ENCODE results near the gene YTHDF1. TPM values are rescaled to one million over a fixed set of nuclear protein-coding genes. Genes with fewer than 3 reads are reported as not detected.

The YTHDF1 gene
- total RNA-seq, 2 experiments from 2014 or later, result 39.3 to 41.3 TPM

DNA sequence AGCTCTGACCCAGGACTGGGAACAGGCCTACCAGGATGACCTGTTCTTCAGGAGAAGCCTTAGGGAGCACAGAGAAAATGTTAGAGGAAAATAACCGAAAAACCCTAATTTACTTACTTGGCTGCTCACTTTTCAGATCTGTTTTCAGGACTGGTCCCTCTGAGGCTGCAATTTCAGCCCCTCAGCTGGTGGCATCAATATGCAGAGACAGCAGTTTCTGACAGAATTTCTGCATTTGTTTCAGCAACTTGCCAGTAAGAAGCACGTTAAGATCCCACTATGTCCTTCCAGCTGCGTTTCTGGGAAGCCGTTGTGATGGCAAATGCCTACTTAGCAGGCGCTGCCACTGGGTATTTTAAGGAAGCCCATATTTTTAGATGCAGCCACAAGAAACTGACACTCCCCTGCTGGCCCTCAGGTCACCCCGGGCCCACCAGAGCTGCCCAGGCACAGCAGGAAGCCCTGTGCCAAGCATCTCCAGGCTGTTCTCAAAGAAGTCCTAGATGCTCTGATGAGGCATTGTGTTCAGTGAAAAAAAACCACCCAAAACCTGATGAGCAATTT is 7.5 kb downstream of the YTHDF1 start:
- POLR2A ChIA-PET, result no interaction called here
- peaks cover 29% of the 10 kb centered on the region for H3K36me3 Mint-ChIP-seq (ENCODE audit: low read depth)
- peaks cover 28% of the 10 kb centered on the region for H3K4me1 Mint-ChIP-seq
- H3K27ac Mint-ChIP-seq, result no peak overlapping the region
- H3K27me3 Mint-ChIP-seq, result no peaks in the 10 kb centered on the region
- no peak for DNase-seq
- no peak overlapping the region for H3K4me3 Mint-ChIP-seq
- CTCF ChIA-PET, result no interaction called here
- H3K9me3 Mint-ChIP-seq, result no peaks in the 10 kb centered on the region

DNA sequence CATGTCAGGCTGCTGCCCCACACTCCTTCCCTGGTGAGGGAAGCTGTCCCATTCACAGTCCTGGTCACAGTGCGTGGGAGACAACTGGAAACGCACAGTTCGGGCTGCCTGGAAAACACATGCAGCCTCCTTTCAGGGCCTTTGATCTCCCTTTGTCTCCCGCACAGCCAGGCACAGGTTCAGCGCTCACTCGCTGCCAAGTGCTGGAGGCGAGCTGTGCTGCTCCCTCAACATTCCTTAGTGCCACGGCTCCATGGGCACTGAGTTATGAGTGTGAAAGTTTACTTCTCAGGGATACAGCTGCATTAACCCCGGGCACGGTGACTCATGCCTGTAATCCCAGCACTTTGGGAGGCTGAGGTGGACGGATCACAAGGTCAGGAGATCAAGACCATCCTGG is 9.1 kb downstream of the YTHDF1 start:
- no peak for DNase-seq
- ChIA-PET POLR2A (no interaction called here), CTCF (no interaction called here)
- peak overlapping the region; percentile 5 for H3K27ac Mint-ChIP-seq
- H3K4me3 Mint-ChIP-seq, result no peak overlapping the region
- no peaks in the 10 kb centered on the region for H3K9me3 Mint-ChIP-seq
- no peaks in the 10 kb centered on the region for H3K27me3 Mint-ChIP-seq
- peaks cover 16% of the 10 kb centered on the region for H3K4me1 Mint-ChIP-seq
- peaks cover 21% of the 10 kb centered on the region for H3K36me3 Mint-ChIP-seq (ENCODE audit: low read depth)

DNA sequence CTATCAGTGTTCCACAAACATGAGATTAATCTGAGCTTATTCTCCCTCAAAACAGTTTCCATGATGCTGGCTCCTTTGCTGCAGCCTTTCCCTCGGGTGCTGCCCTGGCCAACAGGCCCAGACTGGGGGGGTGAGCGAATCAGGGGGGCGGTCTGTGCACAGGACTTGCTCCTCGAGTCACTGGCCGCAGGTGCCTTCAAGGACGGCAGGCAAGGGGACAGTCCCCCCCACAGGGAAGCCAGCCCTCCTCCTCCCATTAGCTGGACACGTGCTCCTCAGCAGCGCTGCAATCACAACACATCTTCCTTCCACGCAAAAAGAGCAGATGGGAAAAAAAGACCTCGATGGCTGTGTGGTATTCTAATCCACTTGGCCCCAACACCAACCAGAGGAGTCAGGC is 10.0 kb downstream of the YTHDF1 start:
- H3K27ac Mint-ChIP-seq, result no peak overlapping the region
- CTCF ChIA-PET, result interaction anchor here (1.2 kb wide), 1 partner anchor 9 kb away, joined by 4 read pairs; no protein-coding TSS in a partner anchor
- H3K4me1 Mint-ChIP-seq, result peaks cover 12% of the 10 kb centered on the region
- no peak for DNase-seq
- no peak overlapping the region for H3K4me3 Mint-ChIP-seq
- POLR2A ChIA-PET, result interaction anchor here (0.7 kb wide), 1 partner anchor 136 kb away, joined by 3 read pairs; no protein-coding TSS in a partner anchor
- H3K36me3 Mint-ChIP-seq (ENCODE audit: low read depth), result peaks cover 23% of the 10 kb centered on the region
- H3K9me3 Mint-ChIP-seq, result no peaks in the 10 kb centered on the region
- no peaks in the 10 kb centered on the region for H3K27me3 Mint-ChIP-seq

DNA sequence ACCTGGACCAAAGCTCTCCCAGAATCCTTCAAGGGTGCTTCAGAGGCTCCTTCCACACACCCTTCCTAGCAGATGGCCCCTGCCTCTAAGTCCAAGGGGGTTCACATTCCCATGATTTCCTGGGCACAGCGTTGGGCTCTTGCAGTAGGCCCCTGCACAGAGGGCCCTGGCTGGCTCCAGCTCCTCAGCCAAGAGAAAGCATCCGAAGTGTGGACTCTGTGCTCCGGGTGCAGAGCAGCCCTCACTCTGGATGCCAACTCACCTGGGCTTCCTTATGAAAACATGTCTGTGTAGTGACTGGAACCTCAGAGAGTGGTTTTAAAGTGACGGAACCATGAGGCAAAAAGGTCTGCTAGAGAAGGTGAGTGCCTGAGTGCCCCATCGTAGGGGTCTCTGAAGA is 11.6 kb downstream of the YTHDF1 start:
- no peak overlapping the region for H3K4me3 Mint-ChIP-seq
- CTCF ChIA-PET, result no interaction called here
- no peaks in the 10 kb centered on the region for H3K27me3 Mint-ChIP-seq
- no peaks in the 10 kb centered on the region for H3K9me3 Mint-ChIP-seq
- no peak overlapping the region for H3K27ac Mint-ChIP-seq
- no peaks in the 10 kb centered on the region for H3K4me1 Mint-ChIP-seq
- peaks cover 20% of the 10 kb centered on the region for H3K36me3 Mint-ChIP-seq (ENCODE audit: low read depth)
- POLR2A ChIA-PET, result no interaction called here
- no peak for DNase-seq

DNA sequence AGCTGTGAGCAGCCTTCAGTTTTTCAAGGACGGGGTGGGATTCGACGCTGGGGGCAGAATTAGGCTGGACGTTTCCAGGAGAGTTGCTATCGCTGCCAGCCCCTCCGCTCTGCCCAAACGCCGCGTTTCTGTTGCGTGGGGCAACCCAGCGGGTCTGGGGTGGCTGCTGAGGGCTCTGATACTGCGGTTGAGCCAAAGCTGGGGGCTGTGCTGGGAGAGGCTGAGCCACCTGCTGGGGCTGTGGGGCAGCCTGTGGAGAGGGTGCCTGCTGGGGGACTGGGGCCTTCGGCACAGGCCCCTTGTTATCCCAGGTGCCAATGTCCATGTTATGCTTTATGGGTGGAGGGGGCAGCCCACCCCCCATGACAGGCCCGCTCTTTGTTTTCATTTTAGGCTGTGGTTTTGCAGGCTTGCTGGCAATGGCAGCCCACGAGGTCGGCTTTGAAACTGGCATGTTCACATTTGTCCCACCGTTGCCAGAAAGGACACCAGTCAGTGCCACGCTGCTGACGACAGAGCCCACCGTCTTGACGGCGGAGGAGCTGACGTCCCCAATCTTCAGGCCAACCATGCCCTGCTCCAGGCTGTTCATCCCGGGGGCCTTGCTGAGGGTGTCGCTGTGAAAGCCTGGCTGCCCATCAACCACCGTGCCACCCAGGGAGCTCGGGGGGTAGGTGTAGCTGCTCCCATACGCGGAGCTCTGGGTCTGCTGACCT is 13.0 kb downstream of the YTHDF1 start:
- DNase-seq, result no peak
- Mint-ChIP-seq H3K36me3 (ENCODE audit: low read depth) (peaks cover 18% of the 10 kb centered on the region), H3K27ac (no peak overlapping the region), H3K4me3 (no peak overlapping the region), H3K9me3 (no peaks in the 10 kb centered on the region), H3K27me3 (no peaks in the 10 kb centered on the region), H3K4me1 (no peaks in the 10 kb centered on the region)
- CTCF ChIA-PET, result interaction anchor here (1.5 kb wide), 1 partner anchor 21 kb away, joined by 3 read pairs; no protein-coding TSS in a partner anchor
- POLR2A ChIA-PET, result no interaction called here

DNA sequence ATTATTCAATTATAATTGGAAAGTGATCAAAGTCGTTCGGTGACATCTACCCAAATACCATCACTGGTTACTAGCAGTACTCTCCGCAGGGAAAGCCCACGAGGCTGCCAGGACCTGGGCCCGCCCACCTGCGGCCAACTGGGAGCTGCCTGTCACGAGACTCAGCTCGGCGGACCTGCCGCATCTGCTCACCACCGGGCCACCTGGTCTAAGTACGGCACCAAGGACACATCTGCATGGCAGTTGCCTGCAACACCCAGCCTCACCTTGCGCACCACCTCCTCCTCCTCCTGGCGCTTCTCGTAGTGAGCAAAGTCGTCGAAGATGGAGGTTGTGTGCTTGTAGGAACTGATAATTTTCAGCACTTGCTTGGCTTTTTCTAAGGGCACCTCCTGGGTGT is 13.9 kb downstream of the YTHDF1 start:
- ChIA-PET CTCF (no interaction called here), POLR2A (no interaction called here)
- no peak overlapping the region for H3K4me3 Mint-ChIP-seq
- H3K36me3 Mint-ChIP-seq (ENCODE audit: low read depth), result peaks cover 17% of the 10 kb centered on the region
- peaks cover 4% of the 10 kb centered on the region for H3K4me1 Mint-ChIP-seq
- DNase-seq, result no peak
- H3K9me3 Mint-ChIP-seq, result no peaks in the 10 kb centered on the region
- no peaks in the 10 kb centered on the region for H3K27me3 Mint-ChIP-seq
- H3K27ac Mint-ChIP-seq, result no peak overlapping the region

DNA sequence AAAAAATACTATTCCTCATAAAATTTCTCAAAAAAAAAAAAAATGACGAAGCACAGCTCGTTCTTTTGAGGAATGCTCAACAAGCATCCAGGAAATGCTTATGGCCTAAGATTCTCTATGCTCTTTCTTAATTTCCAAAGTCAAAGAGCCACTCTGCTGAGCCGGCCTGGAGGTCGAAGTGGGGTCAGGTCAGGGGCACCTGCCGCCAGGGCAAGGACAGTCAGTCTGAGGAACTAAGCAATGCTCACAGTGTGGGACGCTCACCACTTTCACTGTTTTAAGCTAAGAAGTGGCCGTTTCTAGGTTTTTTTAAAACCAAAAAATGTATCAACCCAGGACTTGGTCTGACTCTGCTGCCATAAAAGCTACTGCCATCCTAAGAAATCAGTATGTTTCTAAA is 17.3 kb downstream of the YTHDF1 start:
- Mint-ChIP-seq H3K4me3 (no peak overlapping the region), H3K27ac (no peak overlapping the region), H3K36me3 (ENCODE audit: low read depth) (peaks cover 14% of the 10 kb centered on the region), H3K27me3 (no peaks in the 10 kb centered on the region), H3K9me3 (no peaks in the 10 kb centered on the region), H3K4me1 (peaks cover 4% of the 10 kb centered on the region)
- ChIA-PET POLR2A (no interaction called here), CTCF (interaction anchor here (0.6 to 0.9 kb wide), 3 partner anchors 11 to 57 kb away, joined by 3 read pairs; no protein-coding TSS in a partner anchor)
- DNase-seq, result no peak

DNA sequence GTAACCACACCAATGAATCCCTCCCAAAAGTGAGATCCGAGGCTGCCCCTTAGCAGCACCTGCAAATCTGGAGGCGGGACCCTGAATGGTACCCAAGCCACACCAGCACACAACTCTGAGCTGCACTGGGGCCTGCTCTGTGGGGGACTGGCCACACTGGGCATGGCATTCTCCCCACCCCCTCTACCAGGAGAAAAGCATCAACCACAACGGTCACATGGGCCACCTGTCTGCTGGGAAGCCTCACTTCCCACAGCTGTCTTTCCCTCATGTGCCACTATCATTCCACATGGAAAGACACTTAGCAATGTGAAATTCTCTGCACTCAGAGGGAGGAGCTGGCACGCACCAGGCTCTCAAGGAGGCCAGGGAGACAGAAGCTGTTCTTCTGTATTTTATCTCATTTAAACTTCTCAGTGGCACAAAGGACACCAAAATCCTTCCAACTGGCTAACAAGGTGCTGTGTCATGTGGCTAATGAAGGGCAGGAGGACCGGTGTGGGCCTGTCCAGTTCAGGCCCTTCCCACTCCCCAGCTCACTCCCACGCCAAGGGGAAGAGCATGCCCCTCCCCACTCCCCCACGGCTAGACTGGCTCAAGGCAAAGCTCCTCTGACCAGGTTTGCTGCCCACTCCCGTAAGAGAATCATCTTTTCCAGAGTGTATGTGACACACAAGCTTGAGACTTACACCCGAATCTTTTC is 19.0 kb downstream of the YTHDF1 start:
- Mint-ChIP-seq H3K9me3 (no peaks in the 10 kb centered on the region), H3K4me3 (no peak overlapping the region), H3K27me3 (no peaks in the 10 kb centered on the region), H3K4me1 (peaks cover 4% of the 10 kb centered on the region), H3K27ac (no peak overlapping the region), H3K36me3 (ENCODE audit: low read depth) (peaks cover 14% of the 10 kb centered on the region)
- ChIA-PET CTCF (interaction anchor here (0.5 kb wide), 1 partner anchor 185 kb away, joined by 3 read pairs; no protein-coding TSS in a partner anchor), POLR2A (no interaction called here)
- DNase-seq, result no peak

DNA sequence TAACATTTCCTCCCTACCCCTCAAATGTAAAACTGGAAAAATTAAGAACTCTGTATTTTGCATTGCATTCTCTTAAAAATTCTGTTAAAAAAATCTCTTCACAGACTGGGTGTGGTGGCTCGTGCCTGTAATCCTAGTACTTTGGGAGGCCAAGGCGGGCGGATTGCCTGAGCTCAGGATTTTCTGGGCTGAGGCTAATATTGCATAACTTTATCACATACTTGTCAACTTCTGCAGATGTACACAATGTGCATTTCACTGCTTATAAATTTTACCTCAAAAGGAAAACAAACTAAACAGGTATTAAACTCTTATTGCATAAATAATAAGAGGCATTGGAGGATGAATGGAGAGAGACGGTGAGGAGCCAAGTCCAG is 21.1 kb downstream of the YTHDF1 start:
- ChIA-PET POLR2A (no interaction called here), CTCF (no interaction called here)
- DNase-seq, result no peak
- H3K36me3 Mint-ChIP-seq (ENCODE audit: low read depth), result peaks cover 8% of the 10 kb centered on the region
- H3K4me1 Mint-ChIP-seq, result peaks cover 4% of the 10 kb centered on the region
- no peak overlapping the region for H3K4me3 Mint-ChIP-seq
- no peaks in the 10 kb centered on the region for H3K27me3 Mint-ChIP-seq
- H3K27ac Mint-ChIP-seq, result no peak overlapping the region
- H3K9me3 Mint-ChIP-seq, result no peaks in the 10 kb centered on the region

DNA sequence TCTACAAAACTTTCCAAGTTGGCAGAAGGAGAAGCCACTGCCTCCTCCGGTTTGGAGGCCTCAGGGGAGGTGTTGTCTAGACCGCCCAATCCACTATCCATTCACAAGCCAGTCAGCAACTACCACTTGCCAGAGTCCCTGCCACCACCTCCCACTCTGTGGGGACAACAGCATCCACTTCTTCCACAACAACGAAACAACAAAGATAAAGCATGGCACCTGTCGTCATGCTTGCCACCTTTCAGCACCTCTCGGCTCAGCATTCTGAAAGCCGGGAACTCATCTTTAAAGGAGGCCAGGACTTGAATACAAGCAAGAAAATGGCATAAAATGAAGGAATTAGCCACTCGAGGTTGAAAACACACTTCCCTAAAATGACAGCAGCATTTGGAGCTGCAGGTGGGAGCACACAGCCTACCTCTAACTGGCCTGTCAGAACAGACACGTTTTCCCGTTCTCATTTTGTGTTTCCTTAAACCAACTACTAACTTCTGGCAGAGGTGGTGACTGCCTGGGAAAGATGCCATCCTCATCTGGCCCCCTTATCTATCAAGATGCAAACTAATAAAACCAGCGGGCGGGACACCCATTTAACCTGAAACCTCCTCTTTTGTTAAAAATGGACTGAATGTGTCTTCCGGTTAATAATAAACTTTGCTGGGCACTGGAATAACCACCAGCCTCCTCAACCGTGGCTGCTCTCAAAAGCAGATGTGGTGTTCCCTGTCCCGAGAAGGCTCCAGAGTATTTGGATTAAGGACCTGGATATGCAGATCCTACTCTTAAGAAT is 21.7 kb downstream of the YTHDF1 start:
- ChIA-PET POLR2A (no interaction called here), CTCF (no interaction called here)
- Mint-ChIP-seq H3K27ac (no peak overlapping the region), H3K9me3 (no peaks in the 10 kb centered on the region), H3K27me3 (no peaks in the 10 kb centered on the region), H3K4me1 (peaks cover 4% of the 10 kb centered on the region), H3K36me3 (ENCODE audit: low read depth) (peaks cover 8% of the 10 kb centered on the region), H3K4me3 (no peak overlapping the region)
- no peak for DNase-seq

DNA sequence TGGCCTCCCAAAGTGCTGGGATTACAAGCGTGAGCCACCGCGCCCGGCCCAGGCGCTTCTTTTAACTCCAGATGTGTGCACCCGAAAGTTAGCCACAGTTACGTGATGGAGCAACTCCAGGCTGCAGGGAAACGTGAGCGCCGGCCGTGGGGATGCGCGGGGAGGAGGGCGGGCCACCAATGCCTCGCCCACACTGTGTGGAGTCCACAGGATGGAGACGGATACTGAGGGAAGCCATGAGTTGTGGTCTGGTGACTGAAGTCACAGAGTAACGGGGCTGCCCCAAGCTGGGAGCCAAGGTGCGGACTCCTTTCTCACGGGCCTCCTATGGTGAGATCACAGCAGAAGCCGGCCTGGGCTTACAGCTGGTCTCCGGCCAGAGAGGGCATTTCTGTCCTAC is 23.2 kb downstream of the YTHDF1 start:
- no peak overlapping the region for H3K27ac Mint-ChIP-seq
- no peaks in the 10 kb centered on the region for H3K27me3 Mint-ChIP-seq
- H3K4me1 Mint-ChIP-seq, result peaks cover 4% of the 10 kb centered on the region
- H3K36me3 Mint-ChIP-seq (ENCODE audit: low read depth), result peaks cover 8% of the 10 kb centered on the region
- no peak for DNase-seq
- H3K4me3 Mint-ChIP-seq, result no peak overlapping the region
- ChIA-PET CTCF (no interaction called here), POLR2A (no interaction called here)
- H3K9me3 Mint-ChIP-seq, result no peaks in the 10 kb centered on the region

DNA sequence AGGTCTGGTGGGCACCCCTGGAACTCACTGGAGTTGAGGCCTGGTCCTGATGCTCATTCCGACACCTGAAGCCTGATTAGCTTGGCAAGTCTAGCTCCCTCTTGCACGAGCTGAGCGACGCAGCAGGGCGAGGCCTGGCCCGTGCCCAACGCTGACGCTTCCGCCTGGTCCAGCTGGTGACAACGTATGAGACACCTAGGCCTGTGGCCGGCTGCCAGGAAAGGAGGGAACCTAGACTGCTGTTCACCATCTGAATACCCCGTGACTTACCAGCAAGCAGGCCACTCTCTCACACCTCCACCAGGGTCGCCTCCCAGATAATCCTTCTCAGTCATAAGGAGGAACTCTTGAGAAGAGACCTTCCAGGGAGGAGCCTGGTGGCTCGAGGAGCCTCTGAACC is 24.5 kb downstream of the YTHDF1 start:
- DNase-seq, result no peak
- CTCF ChIA-PET, result interaction anchor here (0.6 to 1.3 kb wide), 2 partner anchors 32 to 318 kb away, joined by 3 read pairs; no protein-coding TSS in a partner anchor
- POLR2A ChIA-PET, result no interaction called here
- no peaks in the 10 kb centered on the region for H3K9me3 Mint-ChIP-seq
- no peak overlapping the region for H3K27ac Mint-ChIP-seq
- no peaks in the 10 kb centered on the region for H3K4me1 Mint-ChIP-seq
- H3K27me3 Mint-ChIP-seq, result no peaks in the 10 kb centered on the region
- H3K36me3 Mint-ChIP-seq (ENCODE audit: low read depth), result peaks cover 8% of the 10 kb centered on the region
- H3K4me3 Mint-ChIP-seq, result no peak overlapping the region

DNA sequence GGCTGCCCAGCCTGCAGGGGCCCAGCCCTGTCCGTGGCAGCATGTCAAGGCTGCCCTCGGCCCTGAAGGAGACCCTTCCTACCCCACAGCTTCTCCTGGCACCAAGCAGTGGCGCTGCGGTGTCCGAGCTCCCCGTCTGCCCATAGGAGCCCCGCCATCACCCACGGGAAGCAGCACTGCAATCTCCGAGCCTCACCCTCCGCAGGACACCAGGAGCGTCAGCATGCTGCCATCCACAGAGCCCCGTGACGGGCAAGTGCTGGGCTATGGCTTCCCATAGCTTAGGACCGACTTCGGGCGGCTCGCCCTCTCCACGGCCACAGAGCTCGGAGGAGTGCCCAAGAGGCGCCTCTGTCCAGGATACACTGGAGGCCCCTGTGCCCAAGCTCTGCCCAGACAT is 25.1 kb downstream of the YTHDF1 start:
- Mint-ChIP-seq H3K4me3 (no peak overlapping the region), H3K36me3 (ENCODE audit: low read depth) (peaks cover 6% of the 10 kb centered on the region), H3K27me3 (no peaks in the 10 kb centered on the region), H3K9me3 (no peaks in the 10 kb centered on the region), H3K4me1 (no peaks in the 10 kb centered on the region), H3K27ac (no peak overlapping the region)
- no peak for DNase-seq
- CTCF ChIA-PET, result interaction anchor here (0.6 to 1.3 kb wide), 2 partner anchors 32 to 318 kb away, joined by 3 read pairs; no protein-coding TSS in a partner anchor
- POLR2A ChIA-PET, result no interaction called here
